ENCODE data around the gene ITGA6. TPM values are rescaled to one million over a fixed set of nuclear protein-coding genes. Genes with fewer than 3 reads are reported as not detected.

Gene ITGA6
- 1.8 TPM for polyA plus RNA-seq (2012; ENCODE audit: missing spikeins)

- no peak for FAIRE-seq
- TF ChIP-seq POLR2AphosphoS5 (IDR thresholded peaks at IDR 0.05; ENCODE audit: low read depth, low read length) = no peak
- TF ChIP-seq POLR2A (IDR thresholded peaks at IDR 0.05; ENCODE audit: low read depth, low read length) = no peak
- TF ChIP-seq TAF1 (IDR thresholded peaks at IDR 0.05; ENCODE audit: borderline replicate concordance, low read depth, low read length) = no peak
- peak; percentile 38 for DNase-seq (ENCODE audit: insufficient read length)
Observed at GRCh38 chr2:172427256-172427989, at the start of gene ITGA6. Gene ITGA6, plus strand, starts transcription at chr2:172427586.

- FAIRE-seq = no peak
Observed at GRCh38 chr2:172380436-172381274, 46.7 kb upstream of the ITGA6 start.

GRCh38 chr2:172381275-172382027 lies 45.9 kb upstream of the ITGA6 start:
- DNase-seq (ENCODE audit: insufficient read length) = no peak
- no peak for TF ChIP-seq TAF1 (IDR thresholded peaks at IDR 0.05; ENCODE audit: borderline replicate concordance, low read depth, low read length)
- no peak for FAIRE-seq

More at GRCh38 chr2:172380436-172381274, 46.7 kb upstream of the ITGA6 start:
- DNase-seq (ENCODE audit: insufficient read length) = no peak
- TF ChIP-seq POLR2AphosphoS5 (IDR thresholded peaks at IDR 0.05; ENCODE audit: low read depth, low read length) (no peak), TAF1 (IDR thresholded peaks at IDR 0.05; ENCODE audit: borderline replicate concordance, low read depth, low read length) (no peak), POLR2A (IDR thresholded peaks at IDR 0.05; ENCODE audit: low read depth, low read length) (no peak)

GRCh38 chr2:172387361-172387760 lies 40.0 kb upstream of the ITGA6 start:
- no peak for TF ChIP-seq POLR2A (IDR thresholded peaks at IDR 0.05; ENCODE audit: low read depth, low read length)
- no peak for TF ChIP-seq POLR2AphosphoS5 (IDR thresholded peaks at IDR 0.05; ENCODE audit: low read depth, low read length)
- TF ChIP-seq TAF1 (IDR thresholded peaks at IDR 0.05; ENCODE audit: borderline replicate concordance, low read depth, low read length) = no peak
- no peak for FAIRE-seq
- DNase-seq (ENCODE audit: insufficient read length) = no peak

GRCh38 chr2:172389685-172390339 lies 37.6 kb upstream of the ITGA6 start:
- DNase-seq (ENCODE audit: insufficient read length) (no peak), FAIRE-seq (no peak)
- TF ChIP-seq POLR2A (IDR thresholded peaks at IDR 0.05; ENCODE audit: low read depth, low read length) = no peak
- no peak for TF ChIP-seq POLR2AphosphoS5 (IDR thresholded peaks at IDR 0.05; ENCODE audit: low read depth, low read length)
- no peak for TF ChIP-seq TAF1 (IDR thresholded peaks at IDR 0.05; ENCODE audit: borderline replicate concordance, low read depth, low read length)

GRCh38 chr2:172394002-172394401 lies 33.4 kb upstream of the ITGA6 start:
- TF ChIP-seq POLR2A (IDR thresholded peaks at IDR 0.05; ENCODE audit: low read depth, low read length) (no peak), POLR2AphosphoS5 (IDR thresholded peaks at IDR 0.05; ENCODE audit: low read depth, low read length) (no peak), TAF1 (IDR thresholded peaks at IDR 0.05; ENCODE audit: borderline replicate concordance, low read depth, low read length) (no peak)
- DNase-seq (ENCODE audit: insufficient read length) (no peak), FAIRE-seq (no peak)

- no peak for DNase-seq (ENCODE audit: insufficient read length)
- no peak for FAIRE-seq
- TF ChIP-seq POLR2A (IDR thresholded peaks at IDR 0.05; ENCODE audit: low read depth, low read length) = no peak
- no peak for TF ChIP-seq POLR2AphosphoS5 (IDR thresholded peaks at IDR 0.05; ENCODE audit: low read depth, low read length)
Observed at GRCh38 chr2:172395503-172395902, 31.9 kb upstream of the ITGA6 start.

- FAIRE-seq (no peak), DNase-seq (ENCODE audit: insufficient read length) (no peak)
- no peak for TF ChIP-seq TAF1 (IDR thresholded peaks at IDR 0.05; ENCODE audit: borderline replicate concordance, low read depth, low read length)
Observed at GRCh38 chr2:172397148-172397834, 30.1 kb upstream of the ITGA6 start.

GRCh38 chr2:172398440-172398839 lies 28.9 kb upstream of the ITGA6 start:
- TF ChIP-seq POLR2A (IDR thresholded peaks at IDR 0.05; ENCODE audit: low read depth, low read length) = no peak
- TF ChIP-seq POLR2AphosphoS5 (IDR thresholded peaks at IDR 0.05; ENCODE audit: low read depth, low read length) = no peak
- DNase-seq (ENCODE audit: insufficient read length) (no peak), FAIRE-seq (no peak)

- DNase-seq (ENCODE audit: insufficient read length) (no peak), FAIRE-seq (no peak)
- no peak for TF ChIP-seq POLR2AphosphoS5 (IDR thresholded peaks at IDR 0.05; ENCODE audit: low read depth, low read length)
- TF ChIP-seq TAF1 (IDR thresholded peaks at IDR 0.05; ENCODE audit: borderline replicate concordance, low read depth, low read length) = no peak
- TF ChIP-seq POLR2A (IDR thresholded peaks at IDR 0.05; ENCODE audit: low read depth, low read length) = no peak
Observed at GRCh38 chr2:172399765-172400164, 27.6 kb upstream of the ITGA6 start.

- TF ChIP-seq POLR2AphosphoS5 (IDR thresholded peaks at IDR 0.05; ENCODE audit: low read depth, low read length) = no peak
- no peak for TF ChIP-seq POLR2A (IDR thresholded peaks at IDR 0.05; ENCODE audit: low read depth, low read length)
- no peak for TF ChIP-seq TAF1 (IDR thresholded peaks at IDR 0.05; ENCODE audit: borderline replicate concordance, low read depth, low read length)
- FAIRE-seq = no peak
- no peak for DNase-seq (ENCODE audit: insufficient read length)
Observed at GRCh38 chr2:172402198-172402597, 25.2 kb upstream of the ITGA6 start.

Data from GM12892 (cell line).